Measurements from ENCODE around the gene APMAP.

Gene APMAP

GRCh38 chr20:24986436-24987015, 6.0 kb downstream of the APMAP start:
- no peak for DNase-seq

GRCh38 chr20:24985802-24986201, 6.7 kb downstream of the APMAP start:
- DNase-seq = no peak

GRCh38 chr20:24984961-24985640, 7.5 kb downstream of the APMAP start:
- no peak for DNase-seq

- no peak for DNase-seq
These were observed 8.7 kb downstream of the APMAP start for GRCh38 chr20:24983896-24984295.

GRCh38 chr20:24981790-24982189, 10.8 kb downstream of the APMAP start:
- DNase-seq = no peak

GRCh38 chr20:24981282-24981681, 11.3 kb downstream of the APMAP start:
- DNase-seq = no peak

GRCh38 chr20:24980291-24981053, 12.1 kb downstream of the APMAP start:
- DNase-seq = no peak

GRCh38 chr20:24979036-24979960, 13.3 kb downstream of the APMAP start:
- DNase-seq = no peak

- no peak for DNase-seq
These were observed 14.0 kb downstream of the APMAP start for GRCh38 chr20:24978513-24978912.

GRCh38 chr20:24977797-24978196, 14.8 kb downstream of the APMAP start:
- no peak for DNase-seq

- DNase-seq = no peak
These were observed 15.2 kb downstream of the APMAP start for GRCh38 chr20:24977336-24977735.

GRCh38 chr20:24972341-24972740, 20.2 kb downstream of the APMAP start:
- DNase-seq = no peak

GRCh38 chr20:24971376-24972101, 21.0 kb downstream of the APMAP start:
- DNase-seq = no peak

GRCh38 chr20:24970754-24971153, 21.8 kb downstream of the APMAP start:
- no peak for DNase-seq

- no peak for DNase-seq
These were observed 22.5 kb downstream of the APMAP start for GRCh38 chr20:24970030-24970553.

- no peak for DNase-seq
These were observed 23.1 kb downstream of the APMAP start for GRCh38 chr20:24969186-24970029.

- DNase-seq = no peak
These were observed 24.2 kb downstream of the APMAP start for GRCh38 chr20:24968278-24968800.

- DNase-seq = no peak
These were observed 26.1 kb downstream of the APMAP start for GRCh38 chr20:24966317-24967012.

- no peak for DNase-seq
These were observed 27.3 kb downstream of the APMAP start for GRCh38 chr20:24965065-24965919.

All from activated T-cell treated with anti-CD3 and anti-CD28 coated beads, Interleukin-2, amount 50 U/mL, for 1 hour (primary cell).